ENCODE measurements around the gene GORASP1.

DNA sequence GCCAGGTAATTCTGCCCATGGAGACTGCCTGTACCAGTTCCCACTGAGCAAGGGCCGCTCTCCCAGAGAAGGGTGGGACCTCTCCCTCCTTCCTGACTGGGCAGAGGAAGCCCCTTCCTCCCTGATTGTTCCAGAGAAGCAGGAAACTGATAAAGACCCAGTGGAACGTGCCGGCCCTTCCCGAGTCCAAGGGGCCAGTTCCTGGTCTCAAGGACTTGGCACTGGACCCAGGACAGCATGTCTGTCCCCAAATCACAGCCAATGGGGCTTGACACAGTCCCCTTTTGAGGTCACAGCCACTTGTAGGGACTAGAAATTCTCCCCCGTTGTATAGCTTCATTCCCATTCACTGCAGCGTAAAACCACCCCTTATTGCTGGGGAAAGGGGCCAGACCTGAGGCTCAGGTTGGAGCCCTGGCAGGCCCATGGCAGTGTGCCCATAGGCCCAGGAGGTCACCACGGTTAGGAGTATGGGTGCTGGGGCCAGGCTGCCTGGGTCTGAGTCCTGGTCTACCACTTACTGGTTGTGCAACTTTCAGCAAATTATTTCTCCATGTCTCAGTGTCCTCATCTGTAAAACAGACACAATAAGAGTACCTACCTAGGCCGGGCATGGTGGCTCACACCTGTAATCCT lies 27.9 kb upstream of the GORASP1 start:
- TF ChIP-seq, protein P1, sequence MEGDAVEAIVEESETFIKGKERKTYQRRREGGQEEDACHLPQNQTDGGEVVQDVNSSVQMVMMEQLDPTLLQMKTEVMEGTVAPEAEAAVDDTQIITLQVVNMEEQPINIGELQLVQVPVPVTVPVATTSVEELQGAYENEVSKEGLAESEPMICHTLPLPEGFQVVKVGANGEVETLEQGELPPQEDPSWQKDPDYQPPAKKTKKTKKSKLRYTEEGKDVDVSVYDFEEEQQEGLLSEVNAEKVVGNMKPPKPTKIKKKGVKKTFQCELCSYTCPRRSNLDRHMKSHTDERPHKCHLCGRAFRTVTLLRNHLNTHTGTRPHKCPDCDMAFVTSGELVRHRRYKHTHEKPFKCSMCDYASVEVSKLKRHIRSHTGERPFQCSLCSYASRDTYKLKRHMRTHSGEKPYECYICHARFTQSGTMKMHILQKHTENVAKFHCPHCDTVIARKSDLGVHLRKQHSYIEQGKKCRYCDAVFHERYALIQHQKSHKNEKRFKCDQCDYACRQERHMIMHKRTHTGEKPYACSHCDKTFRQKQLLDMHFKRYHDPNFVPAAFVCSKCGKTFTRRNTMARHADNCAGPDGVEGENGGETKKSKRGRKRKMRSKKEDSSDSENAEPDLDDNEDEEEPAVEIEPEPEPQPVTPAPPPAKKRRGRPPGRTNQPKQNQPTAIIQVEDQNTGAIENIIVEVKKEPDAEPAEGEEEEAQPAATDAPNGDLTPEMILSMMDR (conservative IDR thresholded peaks at IDR 0.05; ENCODE audit: low read depth in 2 of 2) = no peak
- TF ChIP-seq EZH2phosphoT487 (IDR thresholded peaks at IDR 0.05; ENCODE audit: unreplicated experiment) (no peak), EZH2 (IDR thresholded peaks at IDR 0.05; ENCODE audit: low read depth, unreplicated experiment) (no peak)
